HG03354 (cell line): ENCODE data around the gene SFT2D1.

Experiments used
- ATAC-seq: cut with Tn5 transposase; IDR thresholded peaks from one replicate; pipeline ENCODE4 v1.9.1; 2021; ENCODE audit warnings: mild to moderate bottlenecking; ENCODE audit not compliant: unreplicated experiment, poor library complexity, severe bottlenecking

Gene SFT2D1

GRCh38 chr6:166285233-166285632, 57.1 kb downstream of the SFT2D1 start:
- ATAC-seq: no peak

GRCh38 chr6:166284640-166285039, 57.7 kb downstream of the SFT2D1 start:
- no peak for ATAC-seq

- ATAC-seq: no peak
These were observed 59.8 kb downstream of the SFT2D1 start for GRCh38 chr6:166282394-166283032.

- ATAC-seq: peak; percentile 32
These were observed 61.2 kb downstream of the SFT2D1 start for GRCh38 chr6:166281104-166281503.

GRCh38 chr6:166279393-166279679, 63.0 kb downstream of the SFT2D1 start:
- no peak for ATAC-seq

- ATAC-seq: peak; percentile 2
These were observed 63.6 kb downstream of the SFT2D1 start for GRCh38 chr6:166278579-166279392.

GRCh38 chr6:166277892-166278578, 64.3 kb downstream of the SFT2D1 start:
- ATAC-seq: peak; percentile 35

- no peak for ATAC-seq
These were observed 65.3 kb downstream of the SFT2D1 start for GRCh38 chr6:166277018-166277417.

- ATAC-seq: peak; percentile 85
These were observed 66.6 kb downstream of the SFT2D1 start for GRCh38 chr6:166275714-166276166.

GRCh38 chr6:166274739-166275370, 67.5 kb downstream of the SFT2D1 start:
- no peak for ATAC-seq

GRCh38 chr6:166274163-166274562, 68.2 kb downstream of the SFT2D1 start:
- no peak for ATAC-seq

GRCh38 chr6:166271376-166271765, 71.0 kb downstream of the SFT2D1 start:
- no peak for ATAC-seq

GRCh38 chr6:166270706-166271375, 71.5 kb downstream of the SFT2D1 start:
- no peak for ATAC-seq
